Skeletal muscle cell (primary cell): ENCODE results near the gene MAGIX.
A peak's percentile ranks its signal among the peaks of the same experiment; 100 is the strongest.

Source experiments
- DNase-seq: peaks from one replicate; pipeline ENCODE4 v3.0.0-alpha.2; 2010; ENCODE audit warnings: low read depth
- H3K4me3 ChIP-seq: 2 replicates; pipeline ENCODE4 v1.5.1; 2011; ENCODE audit warnings: low read depth, mild to moderate bottlenecking, control low read depth, low read length, moderate library complexity

Gene MAGIX

DNA sequence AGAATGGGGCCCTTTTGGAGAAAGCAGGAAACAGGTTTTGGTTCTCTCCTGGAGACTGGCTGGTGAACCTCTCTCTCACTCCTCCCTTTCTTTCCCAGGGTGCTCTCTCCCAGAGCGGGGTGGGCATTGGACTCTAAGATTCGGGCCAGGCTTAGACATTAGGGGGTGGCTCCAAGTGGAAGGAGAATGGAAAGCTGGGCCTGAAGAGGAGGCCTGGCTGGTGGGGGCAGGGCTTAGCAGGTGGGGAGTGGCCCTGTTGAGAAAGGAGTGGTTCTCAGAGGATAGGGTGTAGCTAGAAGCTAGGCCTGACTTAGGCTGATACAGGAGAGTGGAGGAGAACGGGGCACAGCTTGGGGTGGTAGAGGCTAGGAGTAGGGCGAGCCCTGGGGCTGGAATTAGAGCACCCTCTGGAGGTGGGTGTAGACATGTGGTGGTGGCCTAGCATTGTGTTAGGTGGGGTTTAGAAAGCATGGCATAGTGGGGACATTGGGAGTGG lies 14.8 kb downstream of the MAGIX start:
- no peak for DNase-seq
- no peak overlapping the region for H3K4me3 ChIP-seq

DNA sequence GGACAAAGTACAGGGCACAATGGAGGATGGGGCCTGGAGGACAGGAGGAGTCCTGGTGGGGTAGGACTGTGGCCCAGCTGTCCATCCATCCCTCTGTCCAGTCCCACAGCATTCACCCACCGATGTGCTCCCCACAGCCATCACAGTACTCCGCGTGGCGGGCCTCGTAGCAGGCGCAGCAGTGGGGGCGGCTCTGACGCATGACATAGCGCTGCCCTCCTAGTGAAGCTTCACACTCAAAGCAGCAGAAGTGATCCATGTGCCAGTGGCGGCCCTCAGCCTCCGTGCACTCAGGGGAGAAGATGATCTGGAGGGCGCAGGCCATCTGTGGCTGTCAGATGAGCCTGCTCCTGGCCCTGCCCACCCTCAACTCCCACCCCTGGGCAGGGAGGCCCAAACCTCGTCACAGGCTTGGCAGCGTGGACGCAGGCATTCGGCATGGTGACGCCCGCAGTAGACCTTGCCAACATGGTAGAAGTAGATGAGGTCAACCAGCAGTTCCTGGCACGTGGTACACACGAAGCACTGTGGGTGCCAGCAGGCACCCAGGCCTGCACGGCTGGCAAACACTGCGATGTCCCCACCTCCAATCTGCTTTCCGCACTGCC lies 15.4 kb downstream of the MAGIX start:
- no peak for DNase-seq
- no peak overlapping the region for H3K4me3 ChIP-seq

DNA sequence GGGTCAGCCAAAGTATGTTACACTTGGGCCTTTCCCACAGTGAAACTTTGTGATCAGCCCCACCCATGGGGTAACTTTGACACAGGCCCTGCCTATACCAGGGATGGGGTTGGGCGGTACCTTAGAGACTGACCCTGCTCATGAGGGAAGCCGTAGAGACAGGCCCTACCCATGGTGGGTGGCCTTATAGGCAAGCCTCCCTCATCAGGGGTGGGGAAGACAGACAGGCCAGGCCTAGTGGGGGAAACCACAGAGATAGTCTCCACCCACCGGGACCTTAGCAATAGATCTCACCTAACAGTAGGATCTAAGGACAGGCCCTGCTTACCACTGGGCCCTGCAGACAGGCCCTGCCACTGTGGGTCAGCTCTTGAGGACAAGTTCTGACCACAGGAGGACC lies 16.0 kb downstream of the MAGIX start:
- no peak overlapping the region for H3K4me3 ChIP-seq
- no peak for DNase-seq

DNA sequence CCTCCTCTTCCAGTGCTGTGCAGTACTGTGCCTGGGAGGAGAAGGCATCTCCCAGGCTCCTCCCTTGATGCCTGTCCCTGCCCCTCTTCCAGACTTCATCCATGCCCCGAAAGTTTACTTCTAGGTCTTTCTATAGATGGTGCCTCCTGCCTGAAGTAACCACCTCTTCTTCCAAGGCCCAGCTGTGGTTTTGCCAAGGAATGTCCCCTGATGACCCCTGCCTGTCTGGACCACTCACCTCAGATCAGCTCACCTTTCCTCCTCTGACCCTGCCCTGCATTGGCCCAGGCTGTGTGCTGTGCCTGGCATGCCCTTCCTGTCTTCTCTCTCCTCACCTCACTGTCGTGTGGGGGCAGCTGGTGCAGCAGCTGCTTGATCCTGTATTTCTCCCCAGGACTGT lies 16.8 kb downstream of the MAGIX start:
- DNase-seq, result no peak
- no peak overlapping the region for H3K4me3 ChIP-seq

DNA sequence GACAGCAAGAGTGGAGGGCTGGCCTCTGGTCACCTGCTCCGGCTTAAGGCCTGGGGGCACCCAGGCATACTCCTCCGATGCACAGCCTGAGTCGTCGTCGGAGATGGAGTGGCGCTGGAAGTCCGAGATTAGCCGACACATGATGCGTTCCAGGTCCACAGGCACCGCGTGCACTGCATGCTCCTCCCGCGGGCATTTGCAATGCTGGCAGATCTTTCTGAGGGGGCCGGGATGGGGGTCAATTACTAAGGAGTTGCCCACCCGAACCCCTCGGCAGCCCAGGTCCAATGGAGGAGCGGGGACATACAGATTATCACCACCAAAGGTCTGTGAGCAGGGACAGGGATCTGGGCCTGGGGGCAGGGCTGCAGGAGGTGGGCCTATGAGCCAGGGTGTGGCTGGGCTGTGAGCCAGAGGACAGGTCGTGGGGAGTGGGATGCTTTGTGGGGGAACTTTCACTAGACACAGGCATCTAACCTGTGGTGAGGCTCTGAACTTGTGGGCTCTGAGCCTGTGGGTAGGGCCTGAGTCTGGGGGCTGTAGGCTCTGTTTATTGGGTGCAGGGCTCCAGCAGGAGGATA lies 21.2 kb downstream of the MAGIX start:
- DNase-seq, result no peak
- peak overlapping the region; percentile 15 for H3K4me3 ChIP-seq

DNA sequence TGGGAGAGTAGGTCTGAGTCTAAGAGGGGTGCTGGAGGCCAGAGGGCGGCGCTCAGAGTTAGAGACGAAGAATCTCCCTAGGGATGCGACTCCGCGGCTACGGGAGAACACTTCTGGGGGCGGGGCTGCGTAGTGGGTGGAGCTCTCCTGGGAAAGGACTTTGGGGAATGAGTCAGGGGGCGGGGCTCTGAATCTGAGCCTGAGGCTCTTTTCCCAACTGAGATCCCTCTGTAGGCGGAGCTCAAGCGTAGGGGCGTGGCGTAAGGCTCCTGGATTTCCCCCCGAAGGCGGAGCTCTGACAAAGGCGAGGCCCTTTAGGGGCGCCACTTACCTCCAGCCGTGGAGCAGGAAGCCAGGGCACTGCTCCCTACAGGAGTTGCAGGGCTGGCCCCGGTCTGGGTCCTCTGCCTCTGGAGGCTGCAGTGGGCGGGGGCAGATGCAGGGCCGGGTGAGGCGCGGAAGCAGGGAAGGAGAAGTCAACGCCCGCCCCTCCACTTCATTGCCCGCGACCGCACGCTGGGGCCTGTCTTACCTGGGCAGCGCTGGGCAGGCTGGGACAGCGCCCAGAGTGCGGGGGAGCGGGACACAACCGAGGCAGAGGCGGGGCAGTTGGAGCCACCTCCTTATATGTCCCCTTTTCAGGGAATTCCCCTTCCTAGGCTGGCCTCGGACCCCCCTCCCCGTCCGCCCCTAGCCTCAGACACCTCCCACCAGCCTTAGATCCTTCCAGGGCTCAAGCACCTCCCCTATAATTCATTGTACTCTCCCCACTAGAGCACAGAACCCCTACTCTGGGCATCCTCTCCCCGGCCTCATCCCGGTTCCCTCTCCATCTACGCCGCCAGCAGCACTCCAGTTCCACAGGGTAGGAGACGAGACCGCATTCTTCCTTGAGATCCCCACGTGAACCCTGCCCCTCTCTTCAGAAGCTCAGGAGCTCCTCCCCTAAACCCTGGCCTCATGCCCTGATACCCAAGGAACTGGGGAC lies 22.0 kb downstream of the MAGIX start:
- H3K4me3 ChIP-seq, result peak overlapping the region; percentile 67
- peak; percentile 52 for DNase-seq

DNA sequence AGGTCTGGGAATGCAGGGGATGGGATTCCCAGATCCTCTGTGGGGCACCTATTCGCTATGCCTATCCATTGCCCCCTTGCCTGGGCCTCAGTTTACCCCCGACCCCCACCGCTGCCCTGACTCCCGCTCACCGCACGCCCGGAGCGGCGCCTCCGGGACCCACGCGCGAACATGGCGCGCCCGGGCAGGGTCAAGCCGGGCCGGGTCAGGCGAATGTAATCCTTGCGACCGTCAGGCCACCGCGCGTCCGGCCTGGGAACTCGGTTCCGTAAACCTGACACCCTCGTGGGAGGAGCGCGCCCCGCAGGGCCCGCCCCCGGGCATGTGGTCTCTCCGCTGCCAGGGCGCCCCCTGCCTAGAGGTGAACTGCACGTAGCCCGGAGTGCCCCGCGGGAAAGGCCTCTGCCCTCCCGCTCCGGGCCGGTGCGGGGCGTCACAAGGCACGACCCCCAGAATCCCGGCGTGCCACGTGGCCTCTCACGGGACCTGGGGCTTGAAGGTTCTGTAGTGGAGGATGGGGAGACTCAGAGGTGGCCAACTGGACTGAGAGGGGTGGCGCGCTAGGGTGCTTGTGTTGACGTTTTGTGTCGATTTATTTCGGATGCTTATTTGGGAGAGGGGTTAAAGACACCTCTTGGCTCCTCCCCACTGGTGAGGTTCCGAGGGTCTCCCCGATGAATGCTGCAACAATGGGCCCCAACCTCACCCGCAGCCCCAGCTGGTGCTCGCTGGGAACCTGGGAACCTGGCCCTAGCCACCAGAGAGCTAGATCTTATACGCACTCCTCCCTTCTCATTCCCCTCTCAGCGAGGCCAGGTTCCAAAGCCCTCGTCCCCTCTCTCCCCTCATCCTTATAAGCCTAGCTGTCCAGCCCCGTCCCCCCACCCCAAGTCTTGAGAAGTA lies 23.8 kb downstream of the MAGIX start, which contains the start of gene PRICKLE3:
Gene PRICKLE3 (minus strand): TSS at position 249 of the 903 bp plus-strand sequence. CDS start 76 bp downstream, at position 173.
- no peak for DNase-seq
- peak within 1 kb of the TSS; percentile 67 for H3K4me3 ChIP-seq

DNA sequence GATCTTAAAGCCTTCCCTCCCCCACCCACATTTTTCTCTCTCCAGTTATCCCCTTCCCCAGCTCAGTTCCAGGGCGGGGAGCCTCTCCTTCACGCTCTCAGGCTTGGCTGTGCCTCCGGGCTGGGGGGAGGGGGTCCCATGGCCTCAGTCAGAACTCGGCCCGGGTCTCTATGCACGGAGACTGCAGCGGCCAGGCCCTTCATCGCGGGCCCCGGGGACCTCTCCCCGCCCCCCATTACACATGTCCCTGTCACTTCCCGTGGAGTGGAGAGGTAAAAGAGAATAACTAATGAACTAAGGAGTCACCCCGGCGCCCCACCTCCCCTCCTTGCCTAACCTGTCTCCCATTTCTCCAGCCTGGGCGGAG lies 24.5 kb downstream of the MAGIX start:
- no peak for DNase-seq
- H3K4me3 ChIP-seq, result no peak overlapping the region

DNA sequence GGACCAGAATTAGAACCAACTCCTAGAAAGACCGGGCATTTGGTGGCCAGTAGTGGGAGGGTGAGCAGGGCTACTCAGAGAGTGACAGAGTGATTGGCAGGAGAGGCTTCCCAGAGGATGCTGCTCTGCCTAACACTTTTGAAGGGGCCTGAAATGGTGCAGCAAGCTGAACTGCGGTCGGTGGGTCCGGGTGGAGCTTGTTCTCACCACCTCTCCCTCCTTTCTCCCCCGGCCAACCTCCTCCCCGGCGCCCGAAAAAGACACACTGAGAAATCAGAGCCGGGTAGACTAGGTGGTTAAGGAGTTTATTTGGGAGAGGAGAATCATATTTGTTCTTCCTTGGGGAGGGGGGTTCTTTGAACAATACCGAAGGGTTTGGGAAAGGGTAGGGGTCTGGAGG lies 25.0 kb downstream of the MAGIX start:
- no peak overlapping the region for H3K4me3 ChIP-seq
- no peak for DNase-seq

DNA sequence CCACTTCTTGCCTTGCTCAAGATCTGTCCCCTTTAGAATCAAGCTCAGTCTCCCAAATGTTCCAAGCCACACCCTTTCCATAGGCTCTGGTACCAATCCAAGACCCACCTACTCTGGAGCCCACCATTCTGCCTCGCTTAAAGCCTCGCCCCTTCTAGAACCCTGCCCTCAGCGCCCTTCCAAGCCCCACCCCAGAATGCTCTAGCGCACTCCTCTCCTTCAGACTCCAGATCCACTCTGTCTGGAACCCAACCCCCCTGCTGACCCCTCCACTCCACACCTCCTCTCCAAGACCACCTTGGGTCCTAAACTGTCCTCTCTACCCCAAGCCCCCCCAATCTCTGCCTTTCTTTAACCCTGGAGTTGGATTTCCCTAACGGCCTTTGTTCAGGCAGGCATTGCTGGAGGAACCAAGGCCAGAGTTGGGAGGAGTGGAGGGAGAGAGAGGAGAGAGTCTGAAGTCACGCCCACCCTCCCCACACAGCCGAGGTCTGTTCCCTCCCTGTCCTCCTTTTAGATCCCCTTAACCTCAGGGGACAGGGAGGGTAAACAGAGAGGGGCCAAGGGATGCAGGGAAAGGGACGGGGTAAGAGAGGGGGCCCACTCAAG lies 26.0 kb downstream of the MAGIX start:
- no peak overlapping the region for H3K4me3 ChIP-seq
- DNase-seq, result no peak

DNA sequence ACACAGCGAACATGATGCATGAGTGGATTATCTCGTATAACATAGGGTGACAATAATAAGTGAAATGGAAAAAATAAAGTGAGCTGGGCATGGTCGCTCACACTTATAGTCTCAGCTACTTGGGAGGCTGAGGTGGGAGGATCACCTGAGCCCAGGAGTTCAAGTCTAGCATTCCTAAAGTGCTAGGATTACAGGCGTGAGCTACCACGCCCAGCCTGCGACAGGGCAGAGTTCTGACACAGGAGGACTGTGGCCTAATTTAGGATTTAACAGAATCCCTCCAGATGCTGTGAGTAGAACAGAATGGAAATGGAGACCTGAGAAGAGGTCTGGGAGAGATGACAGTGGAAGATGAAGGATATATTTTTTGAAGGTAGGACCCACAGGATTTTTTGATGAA lies 27.0 kb downstream of the MAGIX start:
- DNase-seq, result no peak
- H3K4me3 ChIP-seq, result peak overlapping the region; percentile 46

DNA sequence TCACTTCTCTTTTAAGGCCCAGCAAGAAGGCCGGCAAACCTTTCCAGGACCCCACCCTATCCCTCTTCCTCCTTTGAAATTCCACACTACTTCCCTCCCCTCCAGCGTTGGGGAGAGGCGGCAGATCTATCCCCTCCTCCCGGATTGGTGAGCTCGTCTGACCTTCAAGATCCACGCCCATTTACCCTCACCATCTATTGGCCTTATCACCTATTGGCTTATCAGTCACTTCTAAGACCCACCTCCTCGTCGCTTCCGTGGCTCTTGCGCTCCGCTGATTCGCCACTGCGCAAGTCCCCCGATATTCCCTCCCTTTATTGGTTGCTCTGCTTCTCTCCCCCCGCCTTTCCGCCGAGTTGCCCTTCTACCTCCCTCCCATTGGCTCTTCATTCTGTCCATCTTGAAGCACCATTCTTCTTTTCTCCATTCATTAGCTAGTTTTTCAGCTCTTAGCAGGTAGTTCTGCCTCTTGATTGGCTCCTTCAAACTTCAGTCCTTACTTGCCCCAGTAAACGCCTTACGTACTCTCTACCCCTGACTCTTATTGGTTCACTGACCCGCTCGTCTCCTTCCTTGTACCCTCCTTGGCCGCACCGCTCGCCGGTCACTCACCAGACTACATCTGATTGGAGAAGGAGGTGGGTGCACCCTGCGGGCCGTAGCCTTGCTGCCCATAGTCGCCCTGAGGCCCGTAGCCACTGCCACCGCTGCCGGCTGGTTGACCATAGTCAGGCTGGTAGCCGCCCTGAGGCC lies 28.4 kb downstream of the MAGIX start:
- peak overlapping the region; percentile 72 for H3K4me3 ChIP-seq
- peak; percentile 99 for DNase-seq

DNA sequence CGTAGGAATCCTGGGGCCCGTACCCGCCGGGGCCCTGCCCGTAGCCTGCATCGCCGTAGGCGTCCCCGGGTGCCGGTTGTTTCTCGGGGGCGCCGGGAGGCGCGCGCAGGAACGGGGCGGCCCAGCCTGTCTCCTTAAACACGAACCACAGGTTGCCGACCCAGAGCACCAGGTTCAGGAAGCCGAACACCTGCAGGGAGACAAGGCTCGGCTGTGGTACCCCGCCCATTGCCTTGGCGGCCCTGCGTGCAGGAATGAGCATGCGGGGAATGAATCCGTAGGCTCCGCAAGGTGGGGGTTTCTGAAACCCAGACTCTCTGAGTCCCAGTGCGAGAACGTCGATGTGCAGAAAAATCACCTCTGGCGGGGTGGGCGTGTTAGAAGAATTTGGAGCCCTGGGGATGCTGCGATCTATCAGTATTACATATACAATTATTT lies 29.0 kb downstream of the MAGIX start:
- peak overlapping the region; percentile 72 for H3K4me3 ChIP-seq
- no peak for DNase-seq

DNA sequence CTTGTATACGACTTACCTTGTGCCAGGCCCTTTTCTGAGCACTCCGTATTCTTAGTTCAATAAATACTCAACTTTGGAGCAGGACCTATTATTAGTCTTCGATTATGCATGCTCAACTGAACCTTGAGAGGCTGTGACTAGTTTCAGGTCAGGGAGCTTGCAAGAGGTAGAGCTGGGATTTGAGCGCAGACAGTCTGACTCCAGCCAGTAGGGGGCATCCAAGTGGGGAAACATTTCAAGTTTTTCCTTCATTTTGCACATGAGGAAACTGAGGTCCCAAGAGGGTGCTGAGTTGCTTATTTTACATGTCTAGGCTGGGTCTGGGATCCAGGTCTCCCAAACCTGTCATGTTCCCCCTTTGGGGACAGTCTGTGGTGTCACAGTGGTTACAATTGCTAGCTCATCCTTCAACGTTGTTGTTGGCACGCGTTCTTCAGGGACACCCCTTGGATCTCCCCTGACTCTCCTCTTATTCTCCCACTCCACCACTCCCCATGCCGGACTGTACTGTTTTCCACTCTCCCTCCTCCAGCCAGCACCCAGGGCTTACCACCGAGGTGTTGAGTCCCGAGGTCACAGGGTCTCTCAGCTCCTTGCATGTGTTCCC lies 30.3 kb downstream of the MAGIX start:
- H3K4me3 ChIP-seq, result no peak overlapping the region
- DNase-seq, result no peak

DNA sequence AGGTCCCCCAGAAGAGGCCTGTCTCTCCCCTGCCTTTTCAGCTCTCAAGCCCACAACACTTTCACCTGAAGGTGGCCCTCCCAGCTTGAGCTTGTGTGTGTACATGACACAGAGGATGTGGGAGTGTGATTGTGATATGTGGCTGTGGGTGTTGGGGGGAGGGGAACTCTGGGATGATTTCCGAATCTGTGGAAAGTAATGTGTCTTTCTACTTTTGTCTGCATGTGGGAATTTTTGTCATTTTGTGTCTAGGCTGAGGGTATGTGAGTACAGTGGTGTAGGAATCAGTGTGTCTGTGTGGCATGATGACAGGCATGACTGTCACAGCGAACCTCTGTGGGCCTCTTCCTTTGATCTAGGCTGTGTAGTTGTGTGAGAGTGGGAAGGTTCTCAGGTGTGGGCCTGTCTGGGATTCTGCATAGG lies 31.0 kb downstream of the MAGIX start:
- no peak overlapping the region for H3K4me3 ChIP-seq
- no peak for DNase-seq

DNA sequence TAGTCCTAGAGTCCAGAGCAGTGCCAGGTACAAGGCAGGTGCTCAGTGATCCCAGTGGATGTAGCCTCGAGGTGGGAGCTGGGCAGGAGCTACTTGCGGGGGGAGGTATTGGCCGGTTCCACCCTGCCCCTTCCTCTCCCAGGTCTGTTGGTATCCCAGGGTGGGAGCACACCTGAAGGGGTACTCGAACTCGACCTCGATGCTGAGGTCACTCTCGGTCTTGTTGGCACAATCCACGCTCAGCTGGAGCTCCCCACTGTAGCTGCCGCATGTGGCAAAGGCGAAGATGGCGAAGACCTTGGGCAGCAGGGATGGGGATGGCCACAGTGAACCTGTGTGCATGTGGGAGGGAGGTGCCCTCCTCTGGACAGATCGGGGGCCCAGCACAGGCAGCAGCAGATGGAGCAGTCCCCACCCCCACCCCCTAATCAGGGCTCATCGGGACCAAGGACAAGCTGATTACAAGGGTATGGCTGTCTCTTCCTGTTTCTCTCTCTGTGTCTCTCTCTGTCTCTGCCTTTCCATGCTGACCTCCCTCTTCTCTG lies 35.1 kb downstream of the MAGIX start:
- no peak for DNase-seq
- no peak overlapping the region for H3K4me3 ChIP-seq

DNA sequence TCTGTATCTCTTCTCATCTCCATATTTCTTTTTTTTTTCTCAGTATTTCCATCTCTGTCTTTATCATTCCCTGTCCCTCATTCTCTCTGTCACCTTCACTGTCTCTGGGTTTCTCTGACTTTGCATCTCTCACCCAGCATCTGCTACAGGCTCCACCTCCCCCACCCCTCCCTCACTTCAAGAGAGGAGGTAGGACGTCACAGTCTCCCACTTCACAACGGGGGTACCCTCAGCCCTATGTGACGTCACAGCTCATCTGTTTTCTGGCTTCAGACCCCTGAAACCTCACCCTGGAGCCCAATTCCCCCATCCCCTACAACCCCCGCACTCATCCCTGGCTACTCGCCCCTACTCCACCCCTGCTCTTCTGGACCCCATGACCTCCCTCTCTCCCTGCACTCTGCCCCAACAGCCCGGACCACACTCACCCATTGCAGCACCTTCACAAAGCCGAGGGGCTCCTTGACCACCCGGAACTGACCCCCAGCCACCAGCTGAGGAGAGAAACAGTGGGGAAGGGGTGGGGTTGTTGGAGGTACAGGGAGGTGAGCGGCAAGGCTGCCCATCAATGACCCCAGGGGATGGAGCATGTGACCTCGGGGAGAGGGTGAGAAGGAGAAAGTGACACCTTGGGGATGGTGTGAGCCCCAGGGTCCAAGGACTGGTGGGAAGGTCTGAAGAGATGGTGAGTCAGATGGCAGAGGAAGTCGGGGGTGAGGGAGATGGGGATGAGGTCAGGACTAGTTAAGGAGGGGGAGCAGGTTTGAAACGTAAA lies 36.2 kb downstream of the MAGIX start:
- DNase-seq, result no peak
- no peak overlapping the region for H3K4me3 ChIP-seq
